ENCODE measurements around the gene FADS3.

Gene FADS3

GRCh38 chr11:61833926-61834277 lies 57.4 kb downstream of the FADS3 start:
- DNase-seq (ENCODE audit: extremely low read depth, low read depth) = no peak
- no peak for TF ChIP-seq CTCF (IDR thresholded peaks at IDR 0.05; ENCODE audit: low read depth, low read length)

DNA sequence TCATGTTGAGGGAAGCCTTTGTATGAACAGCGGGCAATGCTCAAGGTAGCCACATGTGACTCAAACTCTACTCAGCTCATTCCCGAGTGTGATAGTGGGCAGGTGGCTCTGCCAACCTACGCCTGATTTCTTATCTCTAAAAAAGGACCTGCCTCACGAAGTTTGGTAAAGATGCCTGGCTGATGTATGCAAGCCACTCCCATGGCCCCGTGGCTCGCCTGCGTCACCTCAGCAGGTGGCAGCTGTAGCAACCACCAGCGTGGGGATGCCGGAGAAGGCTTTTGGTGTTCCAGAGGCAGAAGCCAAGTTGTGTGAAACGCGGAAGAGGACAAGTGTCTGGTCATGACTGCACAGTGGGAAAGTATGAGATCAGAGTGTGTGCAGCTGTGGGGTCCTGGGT lies 57.9 kb downstream of the FADS3 start:
- no peak for TF ChIP-seq CTCF (IDR thresholded peaks at IDR 0.05; ENCODE audit: low read depth, low read length)
- DNase-seq (ENCODE audit: extremely low read depth, low read depth) = no peak

GRCh38 chr11:61832754-61833153 lies 58.6 kb downstream of the FADS3 start:
- no peak for DNase-seq (ENCODE audit: extremely low read depth, low read depth)
- TF ChIP-seq CTCF (IDR thresholded peaks at IDR 0.05; ENCODE audit: low read depth, low read length) = no peak

- no peak for DNase-seq (ENCODE audit: extremely low read depth, low read depth)
- no peak for TF ChIP-seq CTCF (IDR thresholded peaks at IDR 0.05; ENCODE audit: low read depth, low read length)
Observed at GRCh38 chr11:61832207-61832606, 59.1 kb downstream of the FADS3 start.

DNA sequence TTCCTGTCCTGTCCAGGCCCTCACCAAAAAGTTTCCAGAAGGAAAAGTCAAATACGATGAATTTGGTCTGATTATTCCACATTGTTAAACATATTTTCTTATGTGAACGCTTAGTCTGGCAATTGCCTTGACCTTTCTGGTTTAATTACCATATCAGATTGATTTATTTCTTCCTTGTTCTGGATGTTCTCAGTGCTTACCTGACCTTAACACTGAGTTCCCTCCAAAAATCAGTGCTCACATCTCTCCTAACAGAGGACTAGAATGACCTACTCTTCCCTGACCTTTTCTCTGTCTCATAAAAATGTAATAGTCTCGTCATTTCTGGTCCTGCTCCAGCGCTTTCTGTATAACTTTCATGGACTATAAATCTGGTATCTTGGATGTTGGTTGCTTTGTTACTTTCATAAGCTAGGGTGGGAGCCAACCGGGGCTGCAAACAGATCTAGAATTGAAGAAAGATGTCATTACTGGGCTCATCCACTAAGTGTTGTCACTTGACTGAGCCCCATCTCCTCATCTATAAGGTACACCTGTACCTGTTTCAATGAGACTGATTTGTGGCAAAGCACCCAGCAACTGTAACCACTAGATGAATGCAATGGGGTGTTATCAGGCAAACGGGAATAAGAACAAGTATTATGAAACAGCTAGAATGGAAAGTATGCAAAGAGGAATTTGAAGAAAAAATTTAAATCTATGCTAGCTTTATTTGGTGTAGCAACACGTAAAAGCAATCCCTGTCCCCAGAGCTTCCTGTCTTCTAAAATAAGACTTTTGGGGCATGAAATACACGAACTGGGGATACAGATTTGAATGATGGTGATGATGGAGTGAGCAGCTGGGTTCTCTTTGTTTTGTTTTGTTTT lies 60.9 kb downstream of the FADS3 start:
- TF ChIP-seq CTCF (IDR thresholded peaks at IDR 0.05; ENCODE audit: low read depth, low read length) = no peak
- no peak for DNase-seq (ENCODE audit: extremely low read depth, low read depth)

GRCh38 chr11:61829806-61830205 lies 61.5 kb downstream of the FADS3 start:
- TF ChIP-seq CTCF (IDR thresholded peaks at IDR 0.05; ENCODE audit: low read depth, low read length) = no peak
- no peak for DNase-seq (ENCODE audit: extremely low read depth, low read depth)

GRCh38 chr11:61828629-61829407 lies 62.5 kb downstream of the FADS3 start:
- no peak for DNase-seq (ENCODE audit: extremely low read depth, low read depth)
- peak; percentile 55 for TF ChIP-seq CTCF (IDR thresholded peaks at IDR 0.05; ENCODE audit: low read depth, low read length)
